KMS-11 (cell line): ENCODE results near the gene PGRMC1.
"Not testable (repeated sequence)": the region's sequence is repeated elsewhere in the genome, so short reads cannot be mapped to it uniquely, and the experiment has no call there.

ENCODE experiments used
- H2AFZ ChIP-seq: fragments of 200-600 bp; sonication (generic); 2 replicates; pipeline ENCODE4 v1.6.1; 2016; ENCODE audit warnings: antibody characterized with exemption, mixed run types, low read depth
- H3K27ac ChIP-seq: fragments of 200-600 bp; sonication (generic); 2 replicates; pipeline ENCODE4 v1.6.1; 2016; ENCODE audit warnings: mild to moderate bottlenecking, mixed run types
- H3K27me3 ChIP-seq: fragments of 200-600 bp; sonication (generic); 2 replicates; pipeline ENCODE4 v1.6.1; 2017; ENCODE audit warnings: mild to moderate bottlenecking, low read depth, mixed run types, moderate library complexity; ENCODE audit not compliant: insufficient read depth
- H3K36me3 ChIP-seq: fragments of 200-600 bp; sonication (generic); 2 replicates; pipeline ENCODE4 v1.6.1; 2017; ENCODE audit warnings: mild to moderate bottlenecking, mixed run types; ENCODE audit not compliant: insufficient read depth
- H3K4me1 ChIP-seq: fragments of 200-600 bp; sonication (generic); 2 replicates; pipeline ENCODE4 v1.6.1; 2016; ENCODE audit warnings: mild to moderate bottlenecking, low read depth, mixed run types; ENCODE audit not compliant: poor library complexity, severe bottlenecking
- H3K4me2 ChIP-seq: fragments of 200-600 bp; sonication (generic); 2 replicates; pipeline ENCODE4 v1.7.0; 2016; ENCODE audit warnings: mild to moderate bottlenecking, mixed run types
- H3K4me3 ChIP-seq: fragments of 200-600 bp; sonication (generic); IDR thresholded peaks from 2 replicates; pipeline ENCODE4 v1.6.1; 2017; ENCODE audit warnings: low read depth, low read length, mixed read lengths; ENCODE audit not compliant: insufficient read depth
- H3K79me2 ChIP-seq: fragments of 200-600 bp; sonication (generic); 2 replicates; pipeline ENCODE4 v1.6.1; 2016; ENCODE audit warnings: low read depth, mixed run types; ENCODE audit not compliant: insufficient read depth
- H3K9ac ChIP-seq: fragments of 200-600 bp; sonication (generic); 2 replicates; pipeline ENCODE4 v1.6.1; 2016; ENCODE audit warnings: mild to moderate bottlenecking, mixed run types
- H4K20me1 ChIP-seq: fragments of 200-600 bp; sonication (generic); 2 replicates; pipeline ENCODE4 v1.6.1; 2016; ENCODE audit warnings: mild to moderate bottlenecking, mixed run types; ENCODE audit not compliant: insufficient read depth
- TF ChIP-seq, protein P1 (sequence below): fragments of 200-600 bp; sonication (generic); conservative IDR thresholded peaks from 2 replicates; pipeline ENCODE4 v1.6.1; 2017; ENCODE audit warnings: low read depth, mild to moderate bottlenecking, antibody characterized with exemption, low read length, moderate library complexity, mixed read lengths

Gene PGRMC1

GRCh38 chrX:119288890-119289393 is 52.9 kb downstream of the PGRMC1 start:
- TF ChIP-seq, protein P1, sequence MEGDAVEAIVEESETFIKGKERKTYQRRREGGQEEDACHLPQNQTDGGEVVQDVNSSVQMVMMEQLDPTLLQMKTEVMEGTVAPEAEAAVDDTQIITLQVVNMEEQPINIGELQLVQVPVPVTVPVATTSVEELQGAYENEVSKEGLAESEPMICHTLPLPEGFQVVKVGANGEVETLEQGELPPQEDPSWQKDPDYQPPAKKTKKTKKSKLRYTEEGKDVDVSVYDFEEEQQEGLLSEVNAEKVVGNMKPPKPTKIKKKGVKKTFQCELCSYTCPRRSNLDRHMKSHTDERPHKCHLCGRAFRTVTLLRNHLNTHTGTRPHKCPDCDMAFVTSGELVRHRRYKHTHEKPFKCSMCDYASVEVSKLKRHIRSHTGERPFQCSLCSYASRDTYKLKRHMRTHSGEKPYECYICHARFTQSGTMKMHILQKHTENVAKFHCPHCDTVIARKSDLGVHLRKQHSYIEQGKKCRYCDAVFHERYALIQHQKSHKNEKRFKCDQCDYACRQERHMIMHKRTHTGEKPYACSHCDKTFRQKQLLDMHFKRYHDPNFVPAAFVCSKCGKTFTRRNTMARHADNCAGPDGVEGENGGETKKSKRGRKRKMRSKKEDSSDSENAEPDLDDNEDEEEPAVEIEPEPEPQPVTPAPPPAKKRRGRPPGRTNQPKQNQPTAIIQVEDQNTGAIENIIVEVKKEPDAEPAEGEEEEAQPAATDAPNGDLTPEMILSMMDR = peak; percentile 29; the same call in 1 of the 2 replicates
- Histone ChIP-seq H3K27me3 (no peaks in the 10 kb centered on the region), H3K27ac (no peak overlapping the region), H2AFZ (no peak overlapping the region), H3K4me3 (no peak overlapping the region), H3K9ac (no peak overlapping the region), H4K20me1 (no peaks in the 10 kb centered on the region), H3K36me3 (no peaks in the 10 kb centered on the region), H3K4me1 (no peaks in the 10 kb centered on the region), H3K79me2 (no peaks in the 10 kb centered on the region), H3K4me2 (no peak overlapping the region)

GRCh38 chrX:119290476-119290875 is 54.4 kb downstream of the PGRMC1 start:
- H3K4me1 ChIP-seq = no peaks in the 10 kb centered on the region
- H3K79me2 ChIP-seq = no peaks in the 10 kb centered on the region
- H3K27me3 ChIP-seq = no peaks in the 10 kb centered on the region
- H3K27ac ChIP-seq = no peak overlapping the region
- H3K9ac ChIP-seq = no peak overlapping the region
- H2AFZ ChIP-seq = no peak overlapping the region
- no peaks in the 10 kb centered on the region for H3K36me3 ChIP-seq
- H4K20me1 ChIP-seq = no peaks in the 10 kb centered on the region
- TF ChIP-seq, protein P1 = no peak
- no peak overlapping the region for H3K4me2 ChIP-seq
- no peak overlapping the region for H3K4me3 ChIP-seq

DNA sequence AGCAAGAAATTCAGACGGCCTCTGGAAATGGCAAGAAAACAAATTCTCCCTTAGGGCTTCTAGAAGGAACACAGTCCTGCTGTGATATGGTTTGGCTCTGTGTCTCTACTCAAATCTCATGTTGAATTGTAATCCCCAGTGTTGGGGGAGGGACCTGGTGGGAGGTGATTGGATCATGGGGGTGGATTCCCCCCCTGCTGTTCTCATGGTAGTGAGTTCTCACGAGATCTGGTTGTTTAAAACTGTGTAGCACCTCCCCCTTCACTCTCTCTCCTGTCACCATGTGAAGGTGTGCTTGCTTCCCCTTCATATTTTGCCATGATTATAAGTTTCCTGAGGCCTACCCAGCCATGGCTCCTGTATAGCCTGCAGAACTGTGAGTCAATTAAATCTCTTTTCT is 55.2 kb downstream of the PGRMC1 start:
- H3K4me1 ChIP-seq, H3K27ac ChIP-seq, H3K9ac ChIP-seq, H3K4me3 ChIP-seq, H3K4me2 ChIP-seq, H4K20me1 ChIP-seq, H3K27me3 ChIP-seq, H3K79me2 ChIP-seq, H3K36me3 ChIP-seq, H2AFZ ChIP-seq: not testable (repeated sequence)

DNA sequence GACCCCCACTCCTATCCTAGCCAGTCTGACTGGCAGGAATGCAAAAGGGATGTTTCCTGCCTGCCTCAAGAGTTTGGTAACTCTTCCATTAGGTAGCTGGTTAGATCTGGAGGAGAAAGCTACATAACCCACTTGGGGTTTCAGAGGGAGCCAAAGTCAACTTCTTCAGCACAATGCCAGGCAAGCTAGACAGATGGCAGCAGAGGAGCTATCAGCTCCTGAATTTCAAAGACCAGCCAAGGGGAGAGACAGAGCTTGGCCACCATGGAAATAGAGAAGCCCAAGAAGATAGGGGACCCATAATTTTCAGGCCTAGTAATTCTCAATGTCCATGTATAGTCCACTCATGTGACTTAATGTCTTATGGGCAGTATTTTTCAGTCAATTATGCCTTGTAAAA is 56.4 kb downstream of the PGRMC1 start:
- no peak overlapping the region for H3K4me2 ChIP-seq
- H2AFZ ChIP-seq = no peak overlapping the region
- H3K36me3 ChIP-seq = no peaks in the 10 kb centered on the region
- no peaks in the 10 kb centered on the region for H3K79me2 ChIP-seq
- no peaks in the 10 kb centered on the region for H3K4me1 ChIP-seq
- TF ChIP-seq, protein P1 = no peak
- no peak overlapping the region for H3K4me3 ChIP-seq
- no peak overlapping the region for H3K27ac ChIP-seq
- H3K27me3 ChIP-seq = no peaks in the 10 kb centered on the region
- H3K9ac ChIP-seq = no peak overlapping the region
- no peaks in the 10 kb centered on the region for H4K20me1 ChIP-seq
